ENCODE measurements around the gene PANK4. TPM values are rescaled to one million over a fixed set of nuclear protein-coding genes. Genes with fewer than 3 reads are reported as not detected.
"Not testable (repeated sequence)": the region's sequence is repeated elsewhere in the genome, so short reads cannot be mapped to it uniquely, and the experiment has no call there.

PANK4 gene
- polyA plus RNA-seq, 1 donor, result 26.9 TPM

DNA sequence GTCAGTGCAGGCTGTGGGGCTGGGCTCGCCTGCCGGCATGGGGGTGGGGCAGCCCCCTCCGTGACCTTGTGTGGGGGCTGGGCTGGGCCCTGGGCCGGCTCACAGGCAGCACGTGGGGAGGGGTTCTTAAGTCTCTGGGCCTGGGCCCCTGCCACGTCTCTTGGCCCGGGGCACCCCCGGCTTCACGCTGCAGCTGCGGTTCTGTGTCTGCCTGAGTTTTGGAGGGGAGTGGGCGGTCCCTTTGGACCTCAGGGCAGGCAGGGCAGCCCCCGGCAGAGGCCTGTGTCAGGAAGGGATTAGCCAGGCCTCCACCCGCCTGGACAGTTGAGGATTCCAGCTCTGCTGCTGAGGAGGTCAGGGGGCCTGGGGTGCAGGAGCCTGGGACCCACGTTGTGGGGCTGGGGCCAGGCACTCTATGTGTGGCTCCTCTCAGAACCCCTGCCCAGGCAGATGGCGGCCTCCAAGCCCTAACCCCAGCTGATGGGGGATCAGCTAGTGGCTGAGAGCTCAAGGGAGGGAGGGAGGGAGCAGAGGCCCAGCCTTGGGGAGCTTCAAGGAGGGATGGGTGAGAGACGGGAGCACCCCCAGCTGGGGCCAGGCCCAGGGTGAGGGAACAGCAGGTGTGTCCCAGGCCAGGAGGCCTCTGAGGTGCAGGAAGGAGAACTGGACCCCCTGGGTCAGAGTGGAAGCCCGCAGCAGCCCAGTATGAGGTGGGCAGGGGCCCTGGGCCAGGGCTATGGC is 52.1 kb downstream of the PANK4 start:
- DNase-seq, result peak; percentile 32

DNA sequence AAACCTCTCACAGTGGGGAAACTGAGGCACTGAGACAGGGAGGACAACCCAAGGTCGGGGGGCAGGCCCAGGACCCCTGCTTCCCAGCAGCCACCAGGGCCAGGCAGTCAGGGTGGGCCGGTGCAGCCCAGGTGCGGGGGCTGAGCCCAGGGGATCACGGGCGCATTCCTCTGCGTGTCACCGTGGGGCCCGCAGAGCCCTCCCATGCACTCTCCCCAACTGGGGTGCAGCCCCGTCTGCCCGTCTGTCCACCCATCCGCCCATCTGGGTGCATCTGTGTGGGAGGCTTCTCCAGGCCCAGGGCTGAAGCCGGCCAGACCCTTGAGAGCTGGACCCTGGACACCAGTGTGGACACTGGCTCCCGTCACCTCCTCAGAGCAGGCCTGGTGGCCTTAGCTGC is 53.2 kb downstream of the PANK4 start:
- DNase-seq, result no peak

DNA sequence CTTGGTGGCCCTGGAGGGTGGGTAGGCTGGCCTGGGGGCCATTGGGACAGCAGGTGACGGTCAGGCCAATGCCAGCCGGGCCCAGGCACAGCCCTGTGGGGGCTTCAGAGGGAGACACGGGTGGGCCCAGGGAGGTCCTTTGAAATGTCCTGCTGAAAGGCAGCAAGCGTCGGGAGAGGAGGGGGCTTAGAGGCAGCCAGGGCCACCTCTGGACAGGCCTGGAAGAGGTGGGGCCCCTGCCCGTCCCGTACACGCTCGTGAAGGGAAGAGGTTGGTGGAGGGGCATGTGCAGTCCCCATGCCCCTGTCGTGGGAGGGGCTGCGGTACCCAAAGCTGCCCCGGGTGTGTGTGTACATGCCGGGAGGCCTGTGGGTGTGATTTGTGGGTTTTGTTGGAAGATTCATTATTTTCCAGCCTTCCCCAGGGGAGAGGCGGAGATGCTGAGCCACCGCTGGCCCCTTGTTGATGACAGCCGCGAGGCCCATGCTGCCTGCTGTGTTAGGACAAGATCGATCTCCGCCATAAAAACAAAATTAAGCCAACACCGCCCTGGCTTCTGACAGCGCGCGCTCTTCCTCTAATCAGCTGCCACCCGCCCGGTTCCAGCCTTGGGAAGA is 53.7 kb downstream of the PANK4 start:
- no peak for DNase-seq

DNA sequence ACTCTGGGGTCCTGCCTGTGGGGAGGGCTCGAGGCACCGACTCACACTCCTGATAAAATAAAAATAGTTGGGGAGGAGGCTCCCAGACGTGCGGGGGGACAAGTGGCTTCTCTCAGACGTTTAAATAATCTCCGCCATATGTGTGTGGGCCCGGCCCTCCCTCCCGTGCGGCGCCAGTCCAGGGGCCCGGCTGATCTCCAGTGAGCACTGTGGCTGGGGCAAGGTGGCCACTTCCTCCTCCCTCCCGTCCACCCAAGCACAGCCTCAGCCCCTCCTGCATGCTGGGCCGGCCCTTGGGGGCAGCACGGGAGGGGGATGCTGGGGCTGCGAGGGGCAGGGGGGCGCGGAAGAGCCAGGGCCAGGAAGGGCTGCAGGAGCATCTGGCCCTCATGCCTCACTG is 54.3 kb downstream of the PANK4 start:
- DNase-seq, result no peak

DNA sequence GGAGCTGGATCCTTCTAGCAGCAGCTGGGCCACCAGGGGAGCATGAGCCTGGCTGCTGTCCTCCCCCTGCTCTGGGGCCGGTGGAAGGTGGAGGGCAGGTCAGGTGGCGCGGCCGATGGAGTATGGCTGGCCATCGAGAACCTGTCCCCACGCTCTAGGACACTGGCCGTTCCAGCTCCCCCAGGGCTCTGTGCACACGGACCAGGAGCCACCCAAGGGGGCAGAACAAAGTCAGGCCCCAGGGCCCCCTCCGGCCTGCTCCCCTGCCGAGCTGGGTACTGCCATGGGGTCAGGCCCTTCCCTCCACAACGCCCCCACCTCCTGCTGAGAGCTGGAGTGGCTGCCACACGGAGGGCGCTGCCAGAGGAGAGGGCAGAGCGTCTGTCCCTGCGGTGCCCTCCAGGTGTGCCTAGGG is 54.8 kb downstream of the PANK4 start:
- DNase-seq, result no peak

DNA sequence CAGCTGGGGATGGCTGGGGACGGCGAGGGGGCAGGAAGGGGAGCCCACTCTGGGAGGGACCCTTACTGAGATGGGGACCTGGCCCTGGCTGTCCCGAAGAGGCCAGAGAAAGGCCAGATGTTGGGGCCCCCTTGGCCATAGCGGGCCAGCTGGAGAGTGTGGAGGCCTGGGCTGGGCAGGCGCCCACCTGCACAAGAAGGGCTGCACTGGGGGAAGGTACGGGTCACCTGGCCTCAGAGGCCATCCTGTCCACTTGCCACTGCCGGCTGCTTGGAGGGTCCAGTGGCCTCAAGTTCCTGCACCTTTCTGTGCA is 55.3 kb downstream of the PANK4 start:
- DNase-seq, result no peak

DNA sequence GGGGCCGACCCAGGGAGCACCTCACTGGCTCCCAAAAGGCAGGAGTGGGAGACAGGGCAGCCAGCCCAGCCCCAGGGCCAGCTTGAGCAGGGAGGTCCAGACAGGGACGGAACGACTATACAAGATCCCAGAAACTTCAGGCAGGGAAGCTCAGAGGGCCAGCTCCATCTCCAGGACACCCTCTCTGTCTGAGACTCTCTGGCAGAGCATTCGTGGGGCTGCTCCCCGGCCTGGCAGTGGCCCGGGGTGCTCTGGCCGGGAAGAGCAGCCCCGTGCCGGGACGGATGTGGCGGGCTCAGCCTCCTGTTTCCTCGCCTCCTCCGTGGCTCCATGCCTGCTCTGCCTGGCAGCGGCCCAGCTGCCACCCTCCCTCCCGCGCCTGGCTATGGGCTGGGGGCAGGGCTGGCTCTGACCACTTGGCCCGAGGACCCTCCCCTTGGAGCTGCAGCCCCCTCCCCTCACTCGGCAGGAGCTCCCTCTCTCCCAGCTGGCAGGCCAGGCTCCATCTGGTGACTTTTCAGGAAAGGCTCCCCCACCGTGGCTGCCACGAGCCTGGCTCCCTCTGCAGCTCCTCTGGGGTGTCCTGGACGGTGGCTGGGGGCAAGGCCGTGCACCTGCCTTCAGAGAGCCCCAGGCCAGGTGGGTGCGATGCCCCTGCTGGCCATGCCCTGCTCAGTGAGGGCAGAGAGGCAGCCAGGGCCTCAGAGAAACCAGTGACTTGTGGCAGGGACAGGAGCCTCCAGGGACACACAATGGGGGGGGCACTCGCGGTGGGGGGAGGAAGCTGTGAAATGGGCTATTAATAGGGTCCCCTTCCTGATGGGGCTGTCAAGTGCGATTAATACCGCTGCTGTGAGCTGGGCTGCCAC is 55.9 kb downstream of the PANK4 start:
- no peak for DNase-seq

DNA sequence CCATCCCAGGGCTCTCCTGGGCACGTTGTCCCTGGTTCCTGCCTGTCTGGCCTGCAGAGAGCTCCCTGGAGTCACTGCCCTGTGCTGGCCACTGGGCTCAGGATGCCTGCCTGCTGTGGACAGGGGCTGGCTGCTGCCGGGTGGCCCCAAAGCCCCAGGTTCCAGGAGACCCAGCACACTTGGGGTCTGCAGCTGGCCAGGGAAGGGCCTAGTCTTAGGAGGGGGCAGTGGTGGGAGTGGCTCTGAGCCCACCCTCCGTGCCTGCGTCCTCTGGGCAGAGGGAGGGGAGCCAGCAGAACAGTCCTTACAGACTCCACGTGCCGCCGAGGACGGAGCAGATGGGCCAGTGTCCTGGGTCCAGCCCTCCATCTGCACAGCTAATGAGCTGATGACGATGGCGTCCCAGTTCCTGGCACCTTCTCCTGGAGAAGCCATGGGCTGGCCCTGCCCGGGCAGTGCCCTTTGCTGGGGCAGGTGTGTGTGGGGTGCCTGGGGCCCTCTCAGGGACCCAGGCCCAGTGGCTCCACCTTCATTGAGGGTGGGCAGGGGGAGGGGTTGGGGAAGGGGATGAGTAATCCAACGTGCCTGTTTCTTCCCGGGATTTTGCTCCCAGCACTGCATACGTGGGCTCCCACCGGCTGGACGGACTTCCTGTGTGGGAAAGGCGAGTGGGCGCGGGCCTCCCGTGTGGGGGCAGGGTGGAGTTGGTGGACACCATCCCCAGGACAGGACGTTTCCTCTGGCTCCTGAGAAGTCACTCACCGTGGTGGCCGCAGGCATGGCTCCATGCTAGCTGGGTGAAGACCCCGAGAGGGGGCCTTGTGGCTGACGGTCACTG is 57.1 kb downstream of the PANK4 start:
- no peak for DNase-seq

DNA sequence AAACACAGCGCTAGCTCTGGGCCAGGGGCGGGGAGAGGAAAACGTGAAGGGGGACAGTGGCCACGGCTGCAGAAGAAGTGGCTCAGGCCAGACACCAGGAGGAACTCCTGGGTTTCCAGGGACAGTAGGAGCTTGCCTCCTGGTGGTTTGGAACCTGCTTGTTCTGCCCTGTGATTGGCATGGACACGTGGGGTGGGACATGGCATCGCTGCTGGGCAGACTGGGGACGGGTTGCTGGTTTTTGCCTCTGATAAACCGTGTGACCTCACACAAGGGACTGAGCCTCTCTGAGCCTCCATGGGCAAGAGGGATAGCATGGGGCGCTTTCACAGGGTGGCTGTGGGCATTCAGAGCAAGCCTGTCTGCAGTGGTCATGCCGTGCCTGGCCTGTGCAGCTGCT is 57.9 kb downstream of the PANK4 start:
- no peak for DNase-seq

DNA sequence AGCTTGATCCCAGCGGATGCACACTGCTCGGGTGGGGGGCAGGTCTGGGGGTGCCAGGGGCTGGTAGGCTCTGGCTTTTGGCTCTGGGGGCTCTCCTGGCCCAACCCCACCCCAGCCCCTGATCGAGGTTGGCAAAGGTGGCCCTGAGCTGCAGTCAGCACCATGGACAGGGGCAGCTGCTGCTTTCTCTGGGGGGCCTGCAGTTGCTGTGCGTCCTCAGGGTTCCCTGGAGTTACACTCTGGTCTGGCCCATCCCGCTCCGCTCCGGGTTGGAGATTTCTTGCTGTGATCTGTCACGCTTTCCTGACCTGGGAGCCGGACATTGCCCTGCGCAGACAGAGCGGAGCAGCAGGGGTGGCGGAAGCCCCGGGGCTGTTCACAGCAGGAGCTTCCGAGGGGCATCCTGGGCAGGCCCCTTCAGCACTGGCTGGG is 58.3 kb downstream of the PANK4 start:
- peak; percentile 43 for DNase-seq

DNA sequence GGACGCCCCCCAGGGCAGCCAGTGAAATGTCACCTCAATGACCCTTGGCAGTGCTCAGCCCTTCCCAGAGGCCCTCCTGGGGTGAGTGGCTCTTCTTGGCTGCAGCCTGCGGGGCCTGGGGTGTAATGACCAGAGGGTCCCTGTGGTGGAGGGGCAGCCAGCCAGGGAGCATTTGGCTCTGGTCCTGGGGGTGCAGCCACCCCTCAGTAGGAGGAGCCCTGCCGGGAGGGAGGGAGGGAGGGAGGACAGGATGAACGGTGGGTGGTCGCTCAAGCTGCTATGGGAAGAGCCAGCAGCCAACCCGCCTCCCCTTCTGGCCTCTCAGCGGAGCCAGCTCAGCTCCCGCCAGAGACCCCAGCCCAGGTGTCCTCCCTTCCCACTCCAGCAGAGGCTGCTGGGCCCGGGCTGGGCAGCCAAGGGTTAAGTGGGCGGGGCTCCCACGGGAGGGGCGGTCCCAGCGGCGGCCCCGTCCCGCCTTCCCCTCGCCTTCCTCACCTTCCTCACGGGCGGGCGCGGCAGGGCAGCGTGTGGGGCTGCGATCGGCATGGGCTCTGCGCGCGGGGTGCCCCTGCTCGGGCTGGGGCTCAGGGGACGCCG is 59.3 kb downstream of the PANK4 start:
- no peak for DNase-seq

DNA sequence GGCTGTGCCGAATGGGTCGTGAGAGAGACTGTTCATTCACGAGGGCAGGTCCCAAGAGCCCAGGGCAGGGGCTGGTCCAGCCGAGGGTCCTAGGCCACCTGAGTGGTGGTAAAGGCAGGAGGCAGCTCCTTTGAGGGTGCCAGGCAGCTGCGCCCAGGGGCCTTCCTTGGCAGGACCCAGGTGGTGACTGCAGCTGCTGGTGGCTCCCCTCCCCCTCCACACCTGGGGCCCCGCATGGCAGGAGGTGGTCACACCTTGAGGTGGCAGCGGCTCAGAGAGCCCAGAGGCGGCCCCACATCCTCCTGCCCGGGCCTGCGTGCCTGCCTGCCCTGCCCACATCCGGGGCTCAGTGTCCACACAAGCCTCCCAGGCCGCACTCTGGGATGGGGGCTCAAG is 60.1 kb downstream of the PANK4 start:
- no peak for DNase-seq

DNA sequence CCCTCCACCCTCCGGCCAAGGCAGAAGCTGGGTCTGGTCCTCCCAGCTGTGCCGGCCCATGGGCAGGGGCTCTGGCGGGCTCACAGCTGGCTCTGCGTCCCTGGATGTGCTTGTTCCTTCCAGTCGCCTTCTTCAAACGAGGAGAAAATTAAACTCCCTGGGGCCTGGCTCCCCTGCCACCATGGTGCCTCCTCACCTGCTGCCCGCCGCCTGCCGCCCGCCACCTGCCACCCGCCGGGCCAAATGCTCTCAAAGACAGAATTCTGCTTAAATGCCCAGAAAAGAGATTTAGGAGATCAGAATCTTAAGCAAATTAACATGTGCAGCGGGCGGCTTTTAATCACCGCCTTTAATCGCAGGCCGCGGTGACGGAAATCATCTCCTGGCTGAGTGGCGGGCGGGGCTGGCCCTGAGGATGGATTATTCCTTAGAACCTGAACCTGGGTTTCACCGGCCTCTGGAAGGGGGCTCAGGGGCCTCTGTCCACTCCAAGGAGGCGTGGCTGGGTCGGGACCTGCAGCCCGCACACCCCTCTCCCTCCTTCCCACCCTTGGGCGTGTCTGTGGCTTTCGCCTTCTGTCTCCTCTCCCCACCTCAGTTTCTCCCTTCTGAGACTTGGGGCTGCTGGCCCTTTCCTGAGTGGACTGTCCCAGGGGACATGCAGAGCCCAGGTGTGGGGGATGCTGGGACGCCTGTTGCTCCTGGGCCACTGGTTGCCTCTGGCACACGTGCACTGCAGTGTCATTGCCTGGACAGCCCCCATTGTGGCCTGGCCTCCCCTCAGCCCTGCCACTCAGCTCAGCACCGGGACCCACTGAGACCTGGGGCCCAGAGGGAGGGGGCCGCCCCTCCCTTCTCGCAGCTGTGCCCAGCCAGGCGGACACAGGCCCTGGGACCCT is 60.8 kb downstream of the PANK4 start:
- DNase-seq, result no peak

DNA sequence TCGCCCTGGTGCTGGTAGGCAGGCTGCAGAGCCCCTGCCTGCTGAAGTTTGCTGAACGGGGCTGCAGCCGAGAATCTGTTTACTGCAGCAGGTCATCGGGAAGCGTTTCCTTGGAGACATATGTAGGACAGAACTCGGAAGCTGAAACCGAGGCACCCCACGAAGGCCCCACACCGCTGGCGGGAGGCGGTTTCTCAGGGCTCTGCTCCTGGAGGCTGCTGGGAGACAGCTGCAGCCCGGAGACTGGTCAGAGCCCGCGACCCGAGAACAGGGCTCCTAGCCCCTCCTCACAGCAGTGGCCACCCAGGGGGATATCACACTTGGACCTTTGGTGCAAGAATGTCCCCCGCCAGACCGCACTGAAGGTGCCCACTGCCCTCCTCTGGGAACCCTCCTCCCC is 63.0 kb downstream of the PANK4 start:
- no peak for DNase-seq

DNA sequence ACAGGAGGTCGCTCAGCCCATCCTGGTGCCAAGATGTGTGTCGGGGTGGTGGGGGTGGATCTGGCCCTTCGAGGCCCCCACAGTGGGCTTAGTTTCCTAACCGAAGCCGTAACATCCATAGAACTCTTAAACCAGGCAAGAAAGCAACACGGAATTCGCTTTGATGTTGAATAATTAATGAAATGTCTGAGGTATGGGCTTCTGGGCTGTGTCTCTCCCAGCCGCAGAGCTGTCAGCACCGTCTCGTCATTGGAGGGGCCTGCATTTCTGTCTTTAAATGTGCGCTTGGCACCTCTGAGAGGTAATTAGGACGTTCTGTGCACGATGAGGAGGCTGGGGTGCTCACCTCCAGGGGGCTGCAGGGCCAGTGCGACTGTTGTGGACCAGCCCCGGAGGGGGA is 63.6 kb downstream of the PANK4 start:
- DNase-seq, result no peak

DNA sequence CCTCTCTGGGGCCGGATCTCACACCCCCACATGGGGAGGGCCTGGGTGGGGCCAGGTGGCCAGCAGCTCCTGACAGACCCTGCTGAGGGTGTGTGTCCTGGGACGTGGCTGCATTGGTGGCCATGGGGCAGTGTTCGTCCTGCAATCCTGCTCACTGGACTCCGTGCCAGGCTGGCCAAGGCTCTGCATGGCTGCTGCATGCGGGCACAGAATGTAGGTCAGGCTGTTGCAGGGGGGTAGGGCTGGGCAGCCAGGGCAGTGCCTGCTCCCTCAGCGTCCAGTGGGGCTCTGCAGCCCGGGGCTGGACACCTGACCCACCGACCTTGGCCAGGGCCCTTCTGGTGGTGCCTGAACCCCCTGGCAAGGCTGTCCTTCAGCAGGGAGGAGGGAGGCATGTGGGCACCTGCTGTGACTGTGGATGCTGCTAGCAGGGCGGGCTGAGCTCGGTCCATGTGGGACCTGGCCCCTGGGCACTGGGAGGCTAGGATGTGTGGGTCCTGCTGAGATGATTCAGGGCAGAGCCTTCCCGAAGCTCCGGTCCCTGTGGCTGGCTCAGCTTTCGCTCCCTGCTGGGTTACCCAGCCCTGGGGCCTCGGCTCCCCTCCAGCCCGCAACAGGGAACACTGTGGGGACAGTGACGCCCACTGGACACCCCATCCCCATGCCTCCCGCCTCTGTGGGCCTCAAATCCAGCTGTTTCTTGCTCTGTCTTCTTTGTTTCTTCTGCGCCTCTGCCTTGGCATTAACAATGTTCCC is 65.2 kb downstream of the PANK4 start:
- DNase-seq, result no peak

DNA sequence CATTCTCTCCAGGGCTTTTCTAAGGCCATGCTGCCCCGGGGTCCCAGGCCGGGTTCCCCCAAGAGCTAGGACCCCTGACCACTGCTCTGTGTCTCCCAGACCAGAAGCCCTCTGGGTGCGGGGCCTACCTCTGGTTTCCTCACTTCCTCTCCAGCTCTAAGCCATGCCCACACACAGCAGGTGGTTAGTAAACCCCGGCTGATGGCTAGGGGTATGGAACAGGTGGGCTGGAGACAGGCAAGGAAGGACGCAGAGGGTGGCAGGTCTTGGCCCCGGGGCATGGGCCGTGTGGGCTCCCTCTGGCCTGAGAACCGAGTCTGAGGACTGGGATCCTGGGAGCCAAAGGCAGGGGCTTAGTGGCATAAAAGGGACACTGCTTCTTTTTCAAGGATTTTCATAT is 66.2 kb downstream of the PANK4 start:
- no peak for DNase-seq

DNA sequence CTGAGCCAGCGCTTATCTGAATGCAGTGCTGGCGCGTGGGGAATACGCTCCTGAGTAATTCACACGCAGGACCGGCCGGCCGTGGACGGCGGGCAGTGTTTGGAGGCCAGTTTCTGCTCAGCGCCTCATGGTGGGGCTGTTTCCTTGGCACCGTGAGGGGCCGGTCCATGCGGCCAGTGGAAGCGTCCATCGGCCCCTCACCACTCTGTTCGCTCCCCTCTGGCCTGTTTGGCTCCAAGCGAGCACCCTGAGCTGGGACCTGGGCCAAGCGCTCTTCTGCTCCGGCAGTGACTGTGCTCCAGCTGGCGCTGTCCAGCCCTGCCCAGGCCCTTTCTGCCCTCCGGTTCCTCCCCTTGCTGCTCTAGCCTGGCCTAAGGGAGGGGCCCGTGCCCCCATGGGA is 66.6 kb downstream of the PANK4 start:
- DNase-seq, result peak; percentile 26

DNA sequence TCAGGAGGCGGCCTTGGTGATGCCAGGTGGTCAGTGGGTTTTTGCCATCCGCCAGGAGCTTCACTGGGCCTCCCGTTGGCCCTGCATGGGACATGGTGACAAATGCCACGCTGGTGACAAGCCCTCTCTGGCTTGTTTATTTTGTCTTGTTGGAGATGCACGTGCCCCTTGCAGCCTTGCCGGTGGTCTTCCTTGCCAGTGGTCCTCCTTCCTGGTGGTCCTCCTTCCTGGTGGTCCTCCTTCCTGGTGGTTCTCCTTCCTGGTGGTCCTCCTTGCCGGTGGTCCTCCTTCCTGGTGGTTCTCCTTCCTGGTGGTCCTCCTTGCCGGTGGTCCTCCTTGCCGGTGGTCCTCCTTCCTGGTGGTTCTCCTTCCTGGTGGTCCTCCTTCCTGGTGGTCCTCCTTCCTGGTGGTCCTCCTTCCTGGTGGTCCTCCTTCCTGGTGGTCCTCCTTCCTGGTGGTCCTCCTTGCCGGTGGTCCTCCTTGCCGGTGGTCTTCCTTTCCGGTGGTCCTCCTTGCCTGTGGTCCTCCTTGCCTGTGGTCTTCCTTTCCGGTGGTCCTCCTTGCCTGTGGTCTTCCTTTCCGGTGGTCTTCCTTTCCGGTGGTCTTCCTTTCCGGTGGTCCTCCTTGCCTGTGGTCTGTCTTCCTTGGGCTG is 67.2 kb downstream of the PANK4 start:
- not testable (repeated sequence) for DNase-seq

DNA sequence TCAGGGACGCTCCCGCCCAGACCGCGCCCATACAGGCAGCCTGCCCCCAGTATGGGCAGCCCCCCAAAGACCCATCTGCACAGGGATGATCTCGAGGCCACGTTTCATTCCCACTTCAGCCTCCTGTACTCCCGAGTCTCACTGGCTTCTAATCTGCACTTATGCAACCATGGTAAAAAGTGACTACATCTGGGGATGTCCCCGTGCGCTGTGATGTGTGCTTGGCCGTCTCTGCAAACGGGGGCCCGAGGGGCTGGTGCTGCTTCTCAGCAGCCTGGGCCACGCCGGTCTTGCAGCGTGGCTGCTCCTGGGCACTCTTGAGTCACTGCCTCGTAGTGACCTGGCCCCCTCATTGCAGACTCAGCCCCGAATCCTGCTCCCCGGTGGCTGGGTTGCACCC is 67.7 kb downstream of the PANK4 start:
- no peak for DNase-seq
